NK-92 treated with Interleukin-12 subunit alpha and Interleukin-12 subunit beta, amount 100 ng/mL, for 24 hours (cell line): ENCODE measurements around the gene VEGFA.

Experiments used
- DNase-seq: peaks from one replicate; lab custom pipeline; 2025; lab: John Stamatoyannopoulos, UW

Gene VEGFA

DNA sequence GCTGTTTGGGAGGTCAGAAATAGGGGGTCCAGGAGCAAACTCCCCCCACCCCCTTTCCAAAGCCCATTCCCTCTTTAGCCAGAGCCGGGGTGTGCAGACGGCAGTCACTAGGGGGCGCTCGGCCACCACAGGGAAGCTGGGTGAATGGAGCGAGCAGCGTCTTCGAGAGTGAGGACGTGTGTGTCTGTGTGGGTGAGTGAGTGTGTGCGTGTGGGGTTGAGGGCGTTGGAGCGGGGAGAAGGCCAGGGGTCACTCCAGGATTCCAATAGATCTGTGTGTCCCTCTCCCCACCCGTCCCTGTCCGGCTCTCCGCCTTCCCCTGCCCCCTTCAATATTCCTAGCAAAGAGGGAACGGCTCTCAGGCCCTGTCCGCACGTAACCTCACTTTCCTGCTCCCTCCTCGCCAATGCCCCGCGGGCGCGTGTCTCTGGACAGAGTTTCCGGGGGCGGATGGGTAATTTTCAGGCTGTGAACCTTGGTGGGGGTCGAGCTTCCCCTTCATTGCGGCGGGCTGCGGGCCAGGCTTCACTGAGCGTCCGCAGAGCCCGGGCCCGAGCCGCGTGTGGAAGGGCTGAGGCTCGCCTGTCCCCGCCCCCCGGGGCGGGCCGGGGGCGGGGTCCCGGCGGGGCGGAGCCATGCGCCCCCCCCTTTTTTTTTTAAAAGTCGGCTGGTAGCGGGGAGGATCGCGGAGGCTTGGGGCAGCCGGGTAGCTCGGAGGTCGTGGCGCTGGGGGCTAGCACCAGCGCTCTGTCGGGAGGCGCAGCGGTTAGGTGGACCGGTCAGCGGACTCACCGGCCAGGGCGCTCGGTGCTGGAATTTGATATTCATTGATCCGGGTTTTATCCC, at the start of gene VEGFA:
TSS of gene VEGFA (plus strand) at position 686 of the 846 bp plus-strand sequence.
- DNase-seq = peak; percentile 67

DNA sequence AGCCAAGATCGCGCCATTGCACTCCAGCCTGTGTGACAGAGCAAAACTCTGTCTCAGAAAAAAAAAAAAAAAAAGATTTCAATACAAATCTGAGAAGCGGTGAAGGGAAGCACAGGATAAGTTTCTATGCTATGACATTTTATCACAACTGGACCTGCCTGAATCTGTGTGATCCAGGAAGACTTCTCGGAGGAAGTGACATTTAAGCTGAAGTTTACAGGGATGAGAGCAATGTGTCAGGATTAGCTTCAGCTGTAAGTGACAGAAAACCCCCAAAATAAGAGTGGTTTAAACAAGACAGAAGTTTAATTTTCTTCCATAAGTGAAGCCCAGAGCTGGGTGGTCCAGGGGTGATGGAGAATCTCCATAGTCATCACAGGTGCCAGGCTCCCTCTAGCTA, 49.0 kb upstream of the VEGFA start:
- DNase-seq = no peak

- DNase-seq = no peak
These were observed 47.0 kb upstream of the VEGFA start for GRCh38 chr6:43722920-43723545.

DNA sequence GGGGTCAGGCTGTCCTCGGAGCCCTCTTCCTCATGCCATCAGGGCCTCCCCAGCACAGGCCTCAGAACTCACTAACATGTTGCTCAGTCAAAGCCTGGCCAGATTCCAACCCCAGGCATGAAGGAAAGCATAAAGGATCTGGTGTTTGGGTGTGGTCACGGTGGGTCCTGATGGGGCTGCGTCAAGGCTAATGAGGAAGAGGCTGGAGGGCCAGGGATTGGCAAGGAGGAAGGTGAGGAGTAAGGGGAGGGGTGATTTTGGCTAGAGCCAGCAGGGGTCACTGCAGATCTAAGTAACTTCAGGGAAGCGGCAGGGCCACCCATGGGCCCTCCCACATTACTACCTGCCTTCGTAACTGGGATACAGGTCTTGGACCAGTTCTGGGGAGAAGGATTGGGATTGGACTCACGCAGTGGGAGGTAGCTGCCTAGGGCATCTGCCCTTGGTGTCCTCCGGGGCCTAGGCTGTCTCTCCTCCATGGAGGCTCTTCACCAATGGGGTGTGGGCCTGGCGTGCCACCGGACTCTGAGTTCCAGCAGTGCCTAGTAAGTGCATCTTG, 46.2 kb upstream of the VEGFA start:
- peak; percentile 38 for DNase-seq

GRCh38 chr6:43724354-43724753, 45.7 kb upstream of the VEGFA start:
- no peak for DNase-seq

DNA sequence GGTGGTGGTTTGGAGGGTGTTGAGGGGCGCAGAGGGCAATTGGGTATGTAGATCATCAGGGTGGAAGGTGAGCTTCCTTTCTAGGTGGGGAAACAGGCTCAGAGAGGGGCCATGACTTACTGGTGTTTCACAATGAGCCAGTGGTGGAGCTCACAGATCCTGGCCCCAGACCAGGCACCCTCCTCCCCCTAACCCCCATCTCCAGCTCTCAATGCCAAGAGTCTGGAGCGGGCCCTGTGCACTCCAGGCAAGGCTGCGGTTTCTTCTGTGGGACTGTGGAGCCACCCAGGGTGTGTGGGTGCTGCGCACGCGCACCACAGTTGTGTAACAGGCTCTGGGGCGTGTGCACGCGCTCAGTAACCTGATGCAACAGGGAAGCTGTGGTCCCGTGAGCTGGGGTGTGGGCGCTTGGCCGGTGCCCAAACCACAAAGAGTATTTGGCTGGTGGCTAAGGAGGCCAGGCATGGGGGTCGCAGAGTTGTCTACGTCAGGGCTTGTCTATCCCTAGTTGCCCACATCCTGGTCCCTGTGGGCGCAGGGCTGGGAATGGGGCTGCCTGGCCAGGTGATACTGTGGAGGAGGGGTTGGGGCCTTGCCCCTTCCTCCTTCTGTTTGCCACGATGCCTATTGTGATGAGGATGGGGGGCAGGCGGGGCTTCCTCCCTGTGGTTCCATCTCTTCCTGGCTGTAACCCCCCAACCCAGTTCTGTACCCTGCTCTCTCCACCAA, 44.9 kb upstream of the VEGFA start:
- peak; percentile 80 for DNase-seq

- DNase-seq = no peak
These were observed 44.1 kb upstream of the VEGFA start for GRCh38 chr6:43725643-43726580.

- DNase-seq = no peak
These were observed 42.4 kb upstream of the VEGFA start for GRCh38 chr6:43727634-43728033.

DNA sequence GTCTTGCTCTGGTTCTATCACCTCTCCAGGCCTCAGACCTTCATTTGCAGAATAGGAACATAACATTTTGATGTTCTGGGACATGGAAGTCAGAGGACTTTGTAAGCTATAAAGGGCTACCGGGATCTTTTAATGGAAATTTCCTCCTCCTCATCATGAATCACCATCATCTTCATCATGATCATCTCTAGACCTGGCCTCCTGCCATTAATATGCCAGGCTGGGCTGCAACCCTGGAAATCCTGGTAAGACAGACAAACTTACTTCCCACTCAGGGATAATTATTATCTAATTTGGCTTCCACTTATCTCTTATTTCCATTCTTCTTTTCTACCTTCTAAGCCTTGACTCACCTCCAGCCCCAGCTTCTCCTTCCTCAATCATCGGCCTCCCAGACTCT, 41.4 kb upstream of the VEGFA start:
- no peak for DNase-seq

DNA sequence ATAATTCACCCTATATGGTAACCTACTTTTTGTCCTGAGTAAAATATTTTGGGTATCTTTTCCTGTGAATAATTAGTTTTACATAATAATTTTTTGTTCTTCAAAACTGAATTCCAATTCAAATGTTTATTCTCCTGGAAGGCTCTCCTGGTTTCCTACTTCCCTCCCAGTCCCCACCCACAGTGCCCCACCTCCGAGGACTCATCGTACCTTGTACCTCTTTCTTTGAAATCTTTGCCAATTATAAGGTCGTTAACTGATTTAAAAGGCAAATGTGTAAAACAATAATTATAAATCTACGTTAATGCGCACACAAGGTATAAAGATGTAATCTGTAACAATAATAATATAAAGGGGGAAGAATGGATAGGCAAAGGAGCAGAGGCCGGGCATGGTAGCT, 40.5 kb upstream of the VEGFA start:
- DNase-seq = no peak

- DNase-seq = no peak
These were observed 39.4 kb upstream of the VEGFA start for GRCh38 chr6:43730634-43731033.

GRCh38 chr6:43733471-43734293, 36.3 kb upstream of the VEGFA start:
- no peak for DNase-seq

GRCh38 chr6:43734294-43734665, 35.7 kb upstream of the VEGFA start:
- no peak for DNase-seq

DNA sequence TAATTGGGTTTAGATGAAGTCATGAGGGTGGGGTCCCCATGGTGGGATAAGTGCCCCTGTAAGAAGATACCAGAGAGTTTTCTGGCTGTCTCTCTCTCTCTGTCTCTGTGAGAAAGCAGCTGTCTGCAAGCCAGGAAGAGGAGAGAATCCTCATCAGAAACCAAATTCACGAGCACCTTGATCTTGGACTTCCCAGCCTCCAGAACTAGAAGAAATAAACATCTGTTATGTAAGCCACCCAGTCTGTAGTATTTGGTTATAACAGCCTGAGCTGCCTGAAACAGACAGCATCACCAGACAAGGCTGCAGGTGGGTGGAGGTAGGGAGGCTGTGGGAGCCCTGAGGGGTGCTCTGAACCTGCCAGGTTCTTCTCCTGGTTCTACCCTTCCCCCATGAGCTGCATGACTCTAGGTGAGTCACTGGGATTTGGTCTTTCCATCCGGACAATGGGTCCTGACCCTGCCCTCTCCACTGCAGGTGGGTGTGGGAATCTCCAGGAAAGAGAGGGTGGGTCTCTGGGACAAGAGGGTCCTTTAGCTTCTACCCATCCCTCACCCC, 34.3 kb upstream of the VEGFA start:
- DNase-seq = no peak

DNA sequence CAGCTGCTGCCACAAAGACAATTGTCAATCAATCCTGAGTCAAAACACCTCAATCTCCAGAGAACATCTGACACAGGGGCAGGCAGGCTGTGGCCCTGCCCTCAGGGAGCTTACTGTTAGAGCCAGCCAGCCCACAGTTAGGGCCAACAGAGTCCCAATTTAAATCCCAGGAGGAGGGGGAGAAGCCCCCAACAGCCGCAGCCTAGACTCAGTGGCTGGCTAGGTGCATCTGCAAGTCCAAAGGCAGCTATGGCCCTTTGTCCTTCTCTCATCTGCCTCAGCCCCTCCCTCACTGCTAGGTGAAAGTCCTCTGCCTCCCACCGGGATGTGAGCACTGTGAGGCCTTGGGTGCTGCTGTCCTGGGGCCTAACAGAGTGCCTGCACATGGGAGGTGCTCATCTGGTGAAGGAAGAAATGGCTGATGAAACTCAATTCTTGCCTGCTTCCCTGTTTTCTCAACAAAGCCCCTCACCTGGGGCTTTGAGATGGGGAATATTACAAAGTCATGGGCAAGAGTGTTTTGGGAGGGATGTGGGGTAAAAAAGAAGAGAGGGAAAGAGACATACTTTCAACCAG, 33.7 kb upstream of the VEGFA start:
- DNase-seq = no peak

DNA sequence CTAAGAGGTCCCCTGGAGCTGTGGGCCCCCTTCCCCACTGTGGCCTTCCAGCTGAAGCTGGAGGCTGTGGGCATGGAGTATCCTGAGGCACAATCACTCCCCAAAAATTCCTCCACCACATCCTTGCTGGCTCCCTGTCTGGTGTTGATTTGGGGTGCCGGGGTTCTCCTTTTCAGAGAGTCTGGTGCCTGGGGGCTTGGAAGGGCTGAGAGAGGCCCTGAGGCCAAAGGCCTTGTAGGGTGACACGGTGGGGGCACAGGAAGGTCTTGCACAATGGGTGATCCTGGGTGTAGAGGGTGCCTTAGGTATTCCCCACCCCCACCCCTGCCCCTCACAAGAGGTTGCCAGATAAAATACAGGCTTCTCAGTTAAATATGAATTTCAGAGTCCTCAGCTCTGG, 33.2 kb upstream of the VEGFA start:
- no peak for DNase-seq

GRCh38 chr6:43737272-43738081, 32.5 kb upstream of the VEGFA start:
- no peak for DNase-seq

DNA sequence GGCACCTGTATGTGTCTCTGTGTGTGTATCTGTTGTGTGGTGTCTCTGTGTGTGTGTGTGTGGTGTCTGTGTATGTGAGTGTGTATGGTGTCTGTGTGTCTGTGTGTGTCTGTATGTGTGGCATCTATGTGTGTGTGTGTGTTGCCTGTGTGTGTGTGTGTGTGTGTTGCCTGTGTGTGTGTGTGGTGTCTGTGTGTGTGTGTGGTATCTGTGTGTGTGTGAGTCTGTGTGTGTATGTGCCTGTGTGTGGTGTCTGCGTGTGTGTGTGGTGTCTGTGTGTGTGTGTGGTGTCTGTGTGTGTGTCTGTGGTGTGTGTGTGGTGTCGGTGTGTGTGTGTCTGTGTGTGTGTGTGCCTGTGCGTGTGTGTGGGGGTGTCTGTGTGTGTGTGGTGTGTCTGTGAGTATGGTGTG, 31.7 kb upstream of the VEGFA start:
- DNase-seq = no peak
